Measurements from ENCODE around the gene CA5B.

DNA sequence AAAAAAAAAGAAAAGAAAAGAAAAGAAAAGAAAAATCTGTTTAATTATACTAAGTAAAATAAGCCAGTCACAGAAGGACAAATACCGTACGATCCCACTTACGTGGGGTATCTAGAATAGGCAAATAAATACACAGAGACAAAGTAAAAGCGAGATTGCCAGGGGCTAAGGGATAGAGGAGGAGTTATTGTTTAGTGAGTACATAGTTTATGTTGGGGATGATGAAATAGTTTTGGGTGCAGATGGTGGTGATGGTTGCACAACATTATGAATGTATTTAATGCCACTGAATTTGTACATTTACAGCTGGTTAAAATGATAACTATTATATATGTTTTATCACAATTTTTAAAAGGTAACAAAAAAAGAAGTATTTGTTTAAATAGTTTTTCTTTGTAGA lies 7.1 kb downstream of the CA5B start:
- TF ChIP-seq CTCF (conservative IDR thresholded peaks at IDR 0.05 in 1 of 2, IDR thresholded peaks at IDR 0.05 in 1 of 2; ENCODE audit: extremely low read depth in 1 of 2, insufficient read depth in 1 of 2, low read depth in 1 of 2, low read length in 2 of 2) = no peak
- TF ChIP-seq EZH2 (IDR thresholded peaks at IDR 0.05; ENCODE audit: borderline replicate concordance, low read length) = no peak

Measured in mammary epithelial cell (primary cell).